Esophagus squamous epithelium (tissue), 5 donors: ENCODE measurements around the gene LCN10. TPM values are rescaled to one million over a fixed set of nuclear protein-coding genes. Genes with fewer than 3 reads are reported as not detected.

Experiments
- DNase-seq: peaks from one replicate; lab custom pipeline; 2025; lab: John Stamatoyannopoulos, UW
- H3K27ac ChIP-seq, 4 donors: fragments of 200-600 bp; sonication (generic); one replicate each; pipeline ENCODE4 v1.5.1; 2016 to 2019; ENCODE audit warnings: mild to moderate bottlenecking in 1 of 4
- H3K27me3 ChIP-seq, 4 donors: fragments of 200-600 bp; sonication (generic); 1 replicate in 3 of 4; 2 replicates in 1 of 4; pipeline versions ENCODE4 v1.5.1 to v1.6.0; 2017 to 2021; ENCODE audit warnings: antibody characterized with exemption in 1 of 4
- H3K36me3 ChIP-seq, 3 donors: fragments of 200-600 bp; sonication (generic); one replicate each; pipeline ENCODE4 v1.5.1; 2016 to 2019
- H3K4me1 ChIP-seq, 3 donors: fragments of 200-600 bp; sonication (generic); one replicate each; pipeline ENCODE4 v1.5.1; 2017 to 2019
- H3K4me3 ChIP-seq, 4 donors: fragments of 200-600 bp; sonication (generic); 1 replicate in 3 of 4; 2 replicates in 1 of 4; pipeline ENCODE4 v1.5.1; 2016 to 2019; ENCODE audit warnings: mild to moderate bottlenecking in 2 of 4, moderate library complexity in 1 of 4
- H3K9me3 ChIP-seq, 3 donors: fragments of 200-600 bp; sonication (generic); one replicate each; pipeline ENCODE4 v1.5.1; 2016 to 2019
- CTCF ChIP-seq, 6 experiments: fragments of 450-650 bp in 4 of 6; fragments of 200-600 bp in 2 of 6; sonication (generic) in 2 of 6; IDR thresholded peaks; one replicate each; pipeline ENCODE4 v1.5.1; 2016 to 2019; ENCODE audit warnings: antibody characterized with exemption in 6 of 6, mild to moderate bottlenecking in 4 of 6, moderate library complexity in 4 of 6
- POLR2A ChIP-seq, 4 donors: fragments of 450-650 bp; IDR thresholded peaks; one replicate each; pipeline ENCODE4 v1.6.1; 2017; ENCODE audit warnings: antibody characterized with exemption in 4 of 4, mild to moderate bottlenecking in 4 of 4, moderate library complexity in 3 of 4
- WGBS, 2 donors: methylation state at CpG; one replicate each; pipeline ENCODE4 v1.1.5; 2018; 5-methylcytosine and 5-hydroxymethylcytosine counted together
- intact Hi-C: fragments of 100-400 bp; cut with DNase I; formaldehyde crosslinking; loops from one replicate; pipeline ENCODE4 v1.15.0; 2022
- total RNA-seq, 4 donors: library from RNA; depleted of rRNA; stranded (reverse); fragments of >200 nt; gene quantifications; one replicate each; pipeline ENCODE4 v1.1.0, GENCODE V29; 2016
- donor health status: DM: yes; HTN: yes; CAD: no.

Gene LCN10
- total RNA-seq, 4 donors from 2014 or later: 0.64 to 3.8 (median 2.2) TPM

- DNase-seq: no peak
- Histone ChIP-seq H3K9me3 (peaks cover 0 to 23% (median 3%) of the 10 kb centered on the region in 3 donors), H3K4me1 (peaks cover 0 to 10% (median 0%) of the 10 kb centered on the region in 3 donors), H3K36me3 (no peaks in the 10 kb centered on the region), H3K4me3 (no peak overlapping the region), H3K27ac (no peak overlapping the region), H3K27me3 (peaks cover 0 to 29% (median 0%) of the 10 kb centered on the region in 4 donors)
- intact Hi-C loops: no loop called here
- TF ChIP-seq CTCF (IDR thresholded peaks at IDR 0.05): no peak
Observed at GRCh38 chr9:136751814-136752213, 9.1 kb upstream of the LCN10 start.

DNA sequence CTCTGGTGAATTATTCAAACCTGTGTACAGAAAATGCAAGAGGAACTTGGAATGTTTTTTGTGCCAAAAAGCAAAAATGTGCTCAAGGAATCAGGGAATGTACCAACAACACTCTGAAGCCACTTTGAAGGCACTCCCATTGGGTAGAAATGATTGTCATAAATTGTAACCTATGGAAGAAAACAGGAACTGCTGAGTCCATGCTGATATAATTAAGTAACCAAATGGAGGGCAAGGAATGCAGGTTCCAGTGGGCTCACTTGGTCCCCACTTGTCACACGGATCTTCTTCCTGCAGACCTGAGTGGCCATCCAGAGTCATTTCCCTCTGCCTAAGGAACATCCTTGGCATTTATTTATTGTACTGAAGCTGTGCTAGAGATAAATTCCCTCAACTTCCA lies 8.5 kb upstream of the LCN10 start:
- DNase-seq: no peak
- 83 to 87% methylated on average over 1 of the region's 1 CpG for WGBS, 2 donors
- Histone ChIP-seq H3K4me3 (no peak overlapping the region), H3K27ac (no peak overlapping the region), H3K4me1 (peaks cover 0 to 10% (median 0%) of the 10 kb centered on the region in 3 donors), H3K9me3 (peaks cover 0 to 19% (median 3%) of the 10 kb centered on the region in 3 donors), H3K27me3 (peaks cover 0 to 34% (median 0%) of the 10 kb centered on the region in 4 donors), H3K36me3 (no peaks in the 10 kb centered on the region)
- intact Hi-C loops: no loop called here
- TF ChIP-seq CTCF (IDR thresholded peaks at IDR 0.05): no peak
- no peak for TF ChIP-seq POLR2A (IDR thresholded peaks at IDR 0.05)

DNA sequence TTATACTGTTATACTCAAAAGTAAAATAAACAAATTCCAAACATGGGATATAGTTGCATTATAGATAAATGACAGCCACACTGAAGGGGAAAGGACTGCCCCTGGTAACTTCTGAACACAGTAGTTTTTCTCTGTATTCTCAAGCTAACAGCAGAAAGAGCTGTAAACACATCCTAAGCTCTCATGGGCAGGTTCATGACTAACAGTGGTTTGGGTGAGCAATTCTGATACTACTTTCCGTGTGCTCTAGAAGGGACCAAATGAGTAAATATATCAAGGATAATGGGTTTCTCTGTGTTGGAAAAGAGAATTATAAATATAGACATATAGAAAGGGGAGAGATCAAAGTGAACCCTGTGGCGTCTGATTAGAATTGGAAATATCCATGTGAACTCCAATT lies 7.8 kb upstream of the LCN10 start:
- Histone ChIP-seq H3K36me3 (no peaks in the 10 kb centered on the region), H3K27ac (no peak overlapping the region), H3K9me3 (peaks cover 0 to 11% (median 3%) of the 10 kb centered on the region in 3 donors), H3K4me3 (no peak overlapping the region), H3K27me3 (peaks cover 0 to 39% (median 0%) of the 10 kb centered on the region in 4 donors), H3K4me1 (peaks cover 0 to 10% (median 0%) of the 10 kb centered on the region in 3 donors)
- intact Hi-C loops: no loop called here
- DNase-seq: no peak
- TF ChIP-seq CTCF (IDR thresholded peaks at IDR 0.05) (no peak), POLR2A (IDR thresholded peaks at IDR 0.05) (no peak)
- WGBS, 2 donors: 25 to 36% methylated on average over 2 of the region's 2 CpGs

DNA sequence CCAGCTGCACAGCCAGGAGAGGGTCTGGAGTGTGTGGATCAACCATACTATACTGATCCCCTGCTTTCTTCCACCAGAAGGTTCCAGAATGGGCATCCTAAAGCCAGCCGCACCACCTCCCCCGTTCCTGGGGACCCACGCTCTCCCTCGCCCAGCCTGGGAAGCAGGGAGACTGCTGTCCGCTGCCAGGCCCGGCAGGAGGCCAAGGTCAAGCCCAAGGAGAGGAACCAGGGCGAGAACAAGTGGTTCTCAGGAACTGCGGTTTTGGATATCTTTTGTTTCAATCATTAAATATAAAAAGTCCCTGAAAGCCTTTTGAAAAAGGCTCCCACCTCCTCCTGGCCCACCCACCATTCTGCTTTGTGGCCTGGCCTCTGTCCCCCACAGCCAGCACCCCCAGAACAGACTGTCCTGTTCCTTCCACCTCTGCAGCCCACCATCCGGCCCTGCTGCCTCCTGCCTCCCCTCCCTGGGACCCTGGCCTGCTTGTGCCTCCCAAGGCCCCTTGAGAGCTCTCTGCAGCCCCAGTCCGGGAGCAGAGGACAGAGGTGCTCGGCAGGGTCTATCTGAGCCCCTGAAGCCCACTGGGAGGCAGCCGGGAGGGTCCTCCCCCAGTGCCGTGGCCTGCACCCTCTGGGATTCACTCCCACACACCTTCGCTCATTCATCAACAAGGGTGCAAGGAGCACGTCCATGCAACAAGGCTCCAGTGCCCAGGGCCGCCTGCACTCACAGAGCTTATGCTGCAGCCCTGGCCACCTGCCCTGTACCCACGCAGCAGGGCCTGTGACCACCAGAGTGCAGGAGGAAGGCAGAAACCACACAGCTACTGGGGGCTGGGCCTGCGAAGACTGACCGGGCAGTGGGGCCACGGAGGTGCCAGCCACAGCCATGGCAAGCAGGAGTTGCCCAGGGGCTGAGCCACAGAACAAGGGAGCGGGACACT lies 6.2 kb upstream of the LCN10 start:
- WGBS, 2 donors: 73 to 75% methylated on average over 11 to 14 of the region's 21 CpGs
- Histone ChIP-seq H3K9me3 (peaks cover 0 to 10% (median 3%) of the 10 kb centered on the region in 3 donors), H3K4me3 (no peak overlapping the region), H3K36me3 (no peaks in the 10 kb centered on the region), H3K27ac (peak overlapping the region in 3 of 4 donors; percentile 6 to 55 (median 43)), H3K27me3 (peaks cover 0 to 42% (median 0%) of the 10 kb centered on the region in 4 donors), H3K4me1 (peaks cover 0 to 10% (median 0%) of the 10 kb centered on the region in 3 donors)
- TF ChIP-seq POLR2A (IDR thresholded peaks at IDR 0.05): no peak
- no peak for TF ChIP-seq CTCF (IDR thresholded peaks at IDR 0.05)
- no peak for DNase-seq
- intact Hi-C loops: no loop called here

DNA sequence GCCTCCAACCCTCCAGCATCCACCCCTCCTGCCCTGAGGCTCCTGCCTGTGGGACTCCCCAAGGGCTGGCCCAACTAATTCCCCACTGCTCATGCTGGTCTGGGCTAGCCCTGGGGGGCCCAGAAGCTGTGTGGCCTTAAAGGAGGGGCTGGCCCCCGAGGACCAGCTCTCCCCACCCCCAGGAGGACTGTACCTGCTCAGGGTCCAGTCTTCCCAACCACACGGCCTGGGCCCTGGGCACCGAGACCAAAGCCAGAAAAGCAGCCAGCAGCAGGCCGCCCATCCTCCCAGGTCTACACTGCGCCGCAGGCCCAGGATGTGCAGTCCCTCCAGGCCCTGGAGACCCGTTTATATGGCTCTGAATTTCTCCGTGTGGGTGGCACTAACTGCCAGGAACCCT lies 5.5 kb upstream of the LCN10 start, which contains the start of gene LCN6:
TSS of gene LCN6 (minus strand) at position 325 of the 400 bp plus-strand sequence. CDS start at position 283, 42 bp downstream.
- Histone ChIP-seq H3K27ac (peak within 1 kb of the TSS in 3 of 4 donors; percentile 6 to 55 (median 43)), H3K36me3 (no peaks in the 10 kb centered on the region), H3K27me3 (peaks cover 0 to 42% (median 0%) of the 10 kb centered on the region in 4 donors), H3K4me1 (peaks cover 4 to 18% (median 4%) of the 10 kb centered on the region in 3 donors), H3K9me3 (peaks cover 0 to 10% (median 3%) of the 10 kb centered on the region in 3 donors), H3K4me3 (no peak within 1 kb of the TSS)
- WGBS, 2 donors: 28 to 90% methylated on average over 2 to 3 of the region's 8 CpGs
- no peak for DNase-seq
- intact Hi-C loops: no loop called here
- TF ChIP-seq CTCF (IDR thresholded peaks at IDR 0.05) (no peak), POLR2A (IDR thresholded peaks at IDR 0.05) (no peak)
